BLaER1 treated with 17β-estradiol and CSF1 and Interleukin-3, amounts not matched to agents 10 nM and 100 nM (cell line): ENCODE data around the gene SLITRK3.
A peak's percentile ranks its signal among the peaks of the same experiment; 100 is the strongest.

ENCODE experiments used
- H3K27ac ChIP-seq, 11 experiments: shearing (Covaris generic); formaldehyde crosslinking; 2 replicates each; pipeline ENCODE4 v1.8.1; 2022
- H3K27me3 ChIP-seq, 11 experiments: shearing (Covaris generic); formaldehyde crosslinking; 2 replicates each; pipeline ENCODE4 v1.8.1; 2022
- H3K36me3 ChIP-seq, 11 experiments: shearing (Covaris generic); formaldehyde crosslinking; 2 replicates each; pipeline ENCODE4 v1.8.1; 2022
- H3K4me1 ChIP-seq, 10 experiments: shearing (Covaris generic); formaldehyde crosslinking; 2 replicates each; pipeline ENCODE4 v1.8.1; 2022
- H3K4me2 ChIP-seq, 11 experiments: shearing (Covaris generic); formaldehyde crosslinking; 2 replicates each; pipeline ENCODE4 v1.8.1; 2022
- H3K4me3 ChIP-seq, 10 experiments: shearing (Covaris generic); formaldehyde crosslinking; 2 replicates each; pipeline ENCODE4 v1.8.1; 2022
- H3K9ac ChIP-seq, 11 experiments: shearing (Covaris generic); formaldehyde crosslinking; 2 replicates each; pipeline ENCODE4 v1.8.1; 2022
- H3K9me3 ChIP-seq, 11 experiments: shearing (Covaris generic); formaldehyde crosslinking; replicated peaks in 1 of 11; 2 replicates each; pipeline ENCODE4 v1.8.1; 2022
- H4K20me1 ChIP-seq, 11 experiments: shearing (Covaris generic); formaldehyde crosslinking; 2 replicates each; pipeline ENCODE4 v1.8.1; 2022
- Cebpa-rat ChIP-seq, 11 experiments: shearing (Covaris generic); IDR thresholded peaks; 2 replicates each; pipeline ENCODE4 v1.8.1; 2022

SLITRK3 gene

GRCh38 chr3:165210132-165210531 is 13.9 kb upstream of the SLITRK3 start:
- no peak for TF ChIP-seq Cebpa-rat (IDR thresholded peaks at IDR 0.05)
- Histone ChIP-seq H3K27me3 (no peaks in the 10 kb centered on the region), H4K20me1 (no peaks in the 10 kb centered on the region), H3K4me1 (no peaks in the 10 kb centered on the region), H3K36me3 (no peaks in the 10 kb centered on the region), H3K9me3 (no peaks in the 10 kb centered on the region), H3K9ac (no peak overlapping the region), H3K4me3 (no peak overlapping the region), H3K4me2 (no peak overlapping the region), H3K27ac (no peak overlapping the region)

DNA sequence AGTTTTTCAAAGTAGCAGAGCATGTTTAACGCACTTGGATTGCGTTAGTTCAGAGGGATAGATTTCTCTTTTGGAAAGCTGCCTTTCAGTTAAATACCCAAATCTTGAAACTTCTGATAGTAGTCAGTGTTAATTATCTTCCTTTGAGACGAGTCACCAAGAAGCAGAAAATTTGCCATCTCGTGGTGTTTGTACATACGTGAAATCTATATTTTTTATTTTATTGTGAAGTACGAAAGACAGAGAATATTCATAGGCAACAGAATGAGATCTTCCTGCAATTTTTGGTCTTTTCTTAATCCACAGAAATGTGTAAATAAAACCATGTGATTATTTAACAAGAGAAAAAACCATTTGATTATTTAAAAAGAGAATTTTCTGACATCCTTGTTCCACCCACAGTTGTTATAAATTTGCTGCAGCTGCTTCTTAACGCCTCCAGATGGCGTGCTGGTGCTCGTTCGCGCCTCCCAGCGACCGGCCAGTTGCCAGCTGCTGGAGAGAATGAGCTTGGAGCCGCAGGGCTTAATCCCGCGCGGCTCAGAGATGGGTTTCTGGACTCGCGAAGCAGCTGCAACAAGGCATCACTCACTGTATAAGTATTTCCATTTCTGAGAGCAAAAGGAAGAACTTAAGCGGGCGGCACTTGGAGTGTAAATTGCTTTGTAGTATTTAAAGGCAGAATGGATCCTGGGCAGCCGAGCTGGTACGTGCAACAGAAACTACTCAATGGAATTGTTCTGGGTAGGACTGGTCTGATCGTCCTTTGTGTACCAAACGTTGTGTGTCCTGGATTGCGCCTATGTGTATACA is 10.5 kb upstream of the SLITRK3 start:
- no peak overlapping the region for H3K4me3 ChIP-seq

DNA sequence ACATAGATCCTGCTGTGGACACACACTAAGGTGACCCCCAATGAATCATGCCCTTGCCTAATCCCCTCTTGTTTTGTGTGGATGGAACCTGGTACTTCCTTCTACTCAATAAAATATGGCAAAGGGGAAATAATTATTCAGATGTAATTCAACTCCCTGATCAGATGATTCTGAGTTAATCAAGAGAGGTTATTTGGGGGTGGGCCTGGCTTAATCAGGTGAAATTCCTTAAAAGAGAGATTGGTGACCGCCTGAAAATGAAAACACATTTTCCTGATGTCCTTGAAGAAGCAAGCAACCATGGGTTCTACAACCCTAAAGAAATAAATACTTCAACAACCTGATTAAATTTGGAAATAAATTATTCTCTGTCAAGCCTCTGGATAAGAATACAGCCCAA is 8.3 kb upstream of the SLITRK3 start:
- no peaks in the 10 kb centered on the region for H3K27me3 ChIP-seq
- no peak for TF ChIP-seq Cebpa-rat (IDR thresholded peaks at IDR 0.05)
- H3K9me3 ChIP-seq: no peaks in the 10 kb centered on the region
- no peak overlapping the region for H3K9ac ChIP-seq
- no peaks in the 10 kb centered on the region for H3K4me1 ChIP-seq
- H3K36me3 ChIP-seq: no peaks in the 10 kb centered on the region
- no peak overlapping the region for H3K4me2 ChIP-seq
- no peaks in the 10 kb centered on the region for H4K20me1 ChIP-seq
- no peak overlapping the region for H3K27ac ChIP-seq
- H3K4me3 ChIP-seq: no peak overlapping the region

More for the DNA sequence above, 10.5 kb upstream of the SLITRK3 start:
- Histone ChIP-seq H3K9ac (no peak overlapping the region), H3K4me2 (peak overlapping the region in 5 of 11 experiments; percentile 3 to 61 (median 37); a peak in 6 of 22 replicates), H3K27me3 (no peaks in the 10 kb centered on the region), H3K4me1 (no peaks in the 10 kb centered on the region), H3K27ac (no peak overlapping the region), H4K20me1 (no peaks in the 10 kb centered on the region), H3K9me3 (no peaks in the 10 kb centered on the region), H3K36me3 (no peaks in the 10 kb centered on the region)
- TF ChIP-seq Cebpa-rat (IDR thresholded peaks at IDR 0.05): no peak

DNA sequence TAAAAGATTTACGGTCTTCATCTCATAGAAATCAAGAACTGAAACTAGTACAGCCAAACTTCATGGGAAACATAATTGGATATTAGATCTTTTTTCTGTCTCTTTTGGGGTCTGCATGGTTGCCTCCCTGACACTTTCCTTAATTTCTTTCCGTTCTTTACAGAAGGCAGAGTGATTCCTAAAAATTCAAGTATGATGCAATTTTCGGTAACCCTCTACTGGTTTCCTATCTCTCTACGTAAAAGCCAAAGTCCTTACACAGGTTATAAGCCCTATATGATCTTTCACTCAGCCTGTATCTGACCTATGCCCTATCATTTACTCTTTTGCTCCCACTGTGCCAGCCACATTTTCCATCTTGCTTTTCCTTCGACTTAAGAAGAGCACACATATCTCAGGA is 6.8 kb upstream of the SLITRK3 start:
- no peak overlapping the region for H3K4me3 ChIP-seq
- no peaks in the 10 kb centered on the region for H3K27me3 ChIP-seq
- no peaks in the 10 kb centered on the region for H4K20me1 ChIP-seq
- no peak overlapping the region for H3K9ac ChIP-seq
- H3K27ac ChIP-seq: no peak overlapping the region
- no peaks in the 10 kb centered on the region for H3K9me3 ChIP-seq
- H3K4me2 ChIP-seq: no peak overlapping the region
- H3K36me3 ChIP-seq: no peaks in the 10 kb centered on the region
- TF ChIP-seq Cebpa-rat (IDR thresholded peaks at IDR 0.05): no peak
- no peaks in the 10 kb centered on the region for H3K4me1 ChIP-seq

DNA sequence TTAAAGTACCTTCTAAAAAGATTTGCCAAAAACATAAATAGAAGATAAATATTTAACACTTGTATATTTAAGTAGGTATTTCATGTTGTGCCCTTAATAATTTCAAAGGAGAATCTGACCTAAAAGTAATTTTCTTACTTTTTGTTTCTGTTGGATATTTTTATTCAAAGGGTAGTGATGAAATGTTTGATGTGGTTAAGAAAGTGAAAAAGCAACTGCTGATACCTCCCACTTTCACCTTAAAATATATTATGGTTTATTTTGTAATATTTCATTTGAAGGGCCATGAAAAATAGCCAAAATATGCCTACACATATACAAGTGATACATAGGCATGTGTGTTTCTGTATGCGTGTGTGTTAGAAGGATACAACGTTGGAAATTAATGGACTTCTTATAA is 5.8 kb upstream of the SLITRK3 start:
- H3K27ac ChIP-seq: no peak overlapping the region
- no peaks in the 10 kb centered on the region for H3K4me1 ChIP-seq
- no peak for TF ChIP-seq Cebpa-rat (IDR thresholded peaks at IDR 0.05)

GRCh38 chr3:165197481-165197800 is 1.3 kb upstream of the SLITRK3 start:
- Histone ChIP-seq H3K36me3 (no peaks in the 10 kb centered on the region), H3K27ac (no peak overlapping the region), H3K9me3 (peaks cover 8 to 23% (median 14%) of the 10 kb centered on the region in 11 experiments; a peak in 17 of 22 replicates), H3K4me1 (no peaks in the 10 kb centered on the region), H3K4me2 (no peak overlapping the region), H3K9ac (no peak overlapping the region), H4K20me1 (no peaks in the 10 kb centered on the region), H3K27me3 (no peaks in the 10 kb centered on the region), H3K4me3 (no peak overlapping the region)
- no peak for TF ChIP-seq Cebpa-rat (IDR thresholded peaks at IDR 0.05)

More for the DNA sequence above, 5.8 kb upstream of the SLITRK3 start:
- no peaks in the 10 kb centered on the region for H3K27me3 ChIP-seq
- no peak overlapping the region for H3K4me2 ChIP-seq
- no peaks in the 10 kb centered on the region for H4K20me1 ChIP-seq
- peaks cover 0 to 1% (median 0%) of the 10 kb centered on the region in 11 experiments; a peak in 1 of 22 replicates for H3K9me3 ChIP-seq
- no peaks in the 10 kb centered on the region for H3K36me3 ChIP-seq
- no peak overlapping the region for H3K9ac ChIP-seq
- H3K4me3 ChIP-seq: no peak overlapping the region

DNA sequence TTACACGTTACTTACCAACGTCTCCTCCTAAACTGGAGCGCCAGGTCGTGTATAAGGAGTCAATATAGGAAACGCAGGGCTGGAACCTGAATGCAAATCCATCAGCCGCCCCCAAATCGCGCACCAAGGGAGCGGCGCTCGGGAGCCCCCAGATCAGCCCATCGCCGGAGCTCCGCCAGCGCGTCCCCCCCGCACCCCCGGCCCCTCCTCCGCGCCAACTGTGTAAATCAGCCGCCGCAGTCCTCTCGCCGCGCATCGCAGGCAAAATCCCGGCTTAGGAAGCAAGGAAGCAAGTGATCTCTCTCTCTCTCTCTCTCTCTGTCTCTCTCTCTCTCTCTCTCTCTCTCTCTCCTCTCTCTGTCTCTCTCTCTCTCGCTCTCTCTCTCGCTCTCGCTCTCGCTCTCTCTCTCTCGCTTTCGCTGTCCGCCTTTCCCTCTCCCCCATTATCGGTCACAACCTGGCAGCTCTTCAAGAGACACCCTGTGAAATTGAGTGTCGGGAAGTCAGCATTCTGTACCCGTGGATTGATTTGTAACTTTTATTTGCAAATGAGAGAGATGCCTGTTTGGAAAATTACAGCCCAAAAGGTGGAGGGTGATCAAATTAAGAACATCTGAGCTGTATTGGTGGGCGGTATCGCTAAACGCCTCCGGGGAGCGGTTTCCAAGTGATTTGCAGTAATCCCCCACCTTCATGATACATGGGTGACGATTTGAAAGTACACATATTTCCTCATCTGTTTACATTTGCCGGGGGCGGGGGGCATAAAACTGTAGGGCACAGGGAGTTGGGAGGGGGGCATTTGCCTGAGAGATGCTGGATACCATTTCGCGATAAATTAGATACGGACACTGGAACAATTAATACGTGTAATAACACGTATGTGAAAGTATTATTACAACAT is 645 bp upstream of the SLITRK3 start:
- TF ChIP-seq Cebpa-rat (IDR thresholded peaks at IDR 0.05): no peak
- H4K20me1 ChIP-seq: no peaks in the 10 kb centered on the region
- no peak overlapping the region for H3K4me2 ChIP-seq
- no peak overlapping the region for H3K27ac ChIP-seq
- no peaks in the 10 kb centered on the region for H3K4me1 ChIP-seq
- H3K36me3 ChIP-seq: no peaks in the 10 kb centered on the region
- no peak overlapping the region for H3K9ac ChIP-seq
- no peak overlapping the region for H3K4me3 ChIP-seq
- H3K27me3 ChIP-seq: no peaks in the 10 kb centered on the region
- H3K9me3 ChIP-seq: peaks cover 8 to 23% (median 14%) of the 10 kb centered on the region in 11 experiments; a peak in 17 of 22 replicates

DNA sequence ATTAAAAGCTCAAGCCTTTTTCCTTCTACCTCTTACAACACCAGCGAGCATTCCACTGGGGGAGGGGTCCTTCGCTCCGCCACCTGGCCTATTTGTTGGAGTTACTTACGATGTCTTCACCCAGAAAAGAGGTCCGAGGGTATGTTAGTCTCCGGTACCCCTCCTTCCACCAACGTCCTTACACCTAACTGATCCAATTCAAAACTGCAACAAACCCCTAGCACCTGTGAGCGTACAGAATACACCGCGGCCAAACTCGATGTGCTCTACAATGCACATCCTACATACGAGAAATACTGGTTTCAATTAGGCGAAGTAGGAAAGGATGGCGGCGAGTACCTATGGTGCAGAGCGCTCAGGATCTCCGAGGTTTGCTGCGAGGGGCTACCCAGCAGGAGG is 944 bp downstream of the SLITRK3 start:
- H3K9ac ChIP-seq: no peak overlapping the region
- 0 out of 20 replicates have a peak, but pooled peaks cover 0 to 6% (median 0%) of the 10 kb centered on the region in 10 experiments for H3K4me1 ChIP-seq
- no peaks in the 10 kb centered on the region for H4K20me1 ChIP-seq
- H3K36me3 ChIP-seq: no peaks in the 10 kb centered on the region
- H3K27me3 ChIP-seq: no peaks in the 10 kb centered on the region
- no peak overlapping the region for H3K4me2 ChIP-seq
- no peak overlapping the region for H3K4me3 ChIP-seq
- TF ChIP-seq Cebpa-rat (IDR thresholded peaks at IDR 0.05): no peak
- peaks cover 8 to 23% (median 14%) of the 10 kb centered on the region in 11 experiments; a peak in 17 of 22 replicates for H3K9me3 ChIP-seq
- no peak overlapping the region for H3K27ac ChIP-seq

DNA sequence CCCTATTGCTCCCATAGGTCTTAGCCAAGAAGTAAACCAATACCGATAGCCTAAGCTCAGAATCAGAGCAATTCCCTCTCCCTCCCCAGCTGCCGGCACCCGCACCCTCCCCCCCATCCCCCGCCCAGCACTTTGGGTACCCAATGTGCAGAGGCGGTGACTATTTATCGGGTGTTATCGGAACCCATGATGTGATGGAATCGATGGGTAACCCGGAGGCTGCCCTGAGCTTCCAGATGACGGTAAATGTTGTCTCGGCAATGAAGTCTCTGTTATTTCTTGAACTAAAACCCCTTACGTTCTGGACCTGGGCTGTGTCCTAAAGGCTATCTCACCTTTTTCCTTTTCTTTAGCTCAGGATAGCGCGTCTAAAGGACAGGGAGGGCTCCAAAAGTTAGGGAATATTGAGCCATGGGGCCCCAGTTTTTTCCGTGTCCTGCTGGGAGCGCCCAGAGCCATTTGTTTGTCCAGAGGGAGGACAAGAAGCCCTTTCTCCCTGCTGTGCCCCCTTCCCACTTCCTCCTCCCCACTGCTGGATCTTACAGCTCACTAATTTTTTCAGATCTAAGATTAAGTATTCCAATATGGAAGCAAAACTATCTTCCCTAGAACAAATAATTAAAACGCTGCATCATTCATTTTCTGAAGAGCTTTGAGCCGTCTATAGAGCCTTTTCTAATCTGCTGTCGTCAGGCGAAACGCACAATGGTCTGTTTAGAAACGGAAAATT is 1.5 kb downstream of the SLITRK3 start:
- Histone ChIP-seq H3K4me3 (no peak overlapping the region), H3K36me3 (no peaks in the 10 kb centered on the region), H3K9me3 (peaks cover 8 to 23% (median 14%) of the 10 kb centered on the region in 11 experiments; a peak in 17 of 22 replicates), H3K9ac (no peak overlapping the region), H3K27ac (no peak overlapping the region), H3K4me1 (0 out of 20 replicates have a peak, but pooled peaks cover 0 to 6% (median 0%) of the 10 kb centered on the region in 10 experiments), H3K4me2 (no peak overlapping the region), H3K27me3 (no peaks in the 10 kb centered on the region), H4K20me1 (no peaks in the 10 kb centered on the region)
- TF ChIP-seq Cebpa-rat (IDR thresholded peaks at IDR 0.05): no peak
